ENCODE measurements around the gene ENTPD8.

Gene ENTPD8

GRCh38 chr9:137478962-137479861 is 38.1 kb upstream of the ENTPD8 start:
- H3K4me3 ChIP-seq (ENCODE audit: low read length): no peak overlapping the region
- DNase-seq (ENCODE audit: low read depth): peak; percentile 34
- no peak for TF ChIP-seq CTCF (conservative IDR thresholded peaks at IDR 0.05; ENCODE audit: low read length)

- TF ChIP-seq CTCF (conservative IDR thresholded peaks at IDR 0.05; ENCODE audit: low read length): no peak
- DNase-seq (ENCODE audit: low read depth): no peak
- H3K4me3 ChIP-seq (ENCODE audit: low read length): no peak overlapping the region
Measured at GRCh38 chr9:137478613-137478961, 37.4 kb upstream of the ENTPD8 start.

- TF ChIP-seq CTCF (conservative IDR thresholded peaks at IDR 0.05; ENCODE audit: low read length): no peak
- no peak for DNase-seq (ENCODE audit: low read depth)
- H3K4me3 ChIP-seq (ENCODE audit: low read length): no peak overlapping the region
Measured at GRCh38 chr9:137477778-137478612, 36.8 kb upstream of the ENTPD8 start.

GRCh38 chr9:137476856-137477255 is 35.7 kb upstream of the ENTPD8 start:
- TF ChIP-seq CTCF (conservative IDR thresholded peaks at IDR 0.05; ENCODE audit: low read length): no peak
- no peak overlapping the region for H3K4me3 ChIP-seq (ENCODE audit: low read length)

GRCh38 chr9:137475666-137476065 is 34.5 kb upstream of the ENTPD8 start:
- no peak overlapping the region for H3K4me3 ChIP-seq (ENCODE audit: low read length)
- TF ChIP-seq CTCF (conservative IDR thresholded peaks at IDR 0.05; ENCODE audit: low read length): no peak

More at GRCh38 chr9:137476856-137477255, 35.7 kb upstream of the ENTPD8 start:
- DNase-seq (ENCODE audit: low read depth): no peak

GRCh38 chr9:137474271-137474670 is 33.1 kb upstream of the ENTPD8 start:
- H3K4me3 ChIP-seq (ENCODE audit: low read length): no peak overlapping the region
- DNase-seq (ENCODE audit: low read depth): no peak
- no peak for TF ChIP-seq CTCF (conservative IDR thresholded peaks at IDR 0.05; ENCODE audit: low read length)

More at GRCh38 chr9:137475666-137476065, 34.5 kb upstream of the ENTPD8 start:
- no peak for DNase-seq (ENCODE audit: low read depth)
